ENCODE data around the gene TEX29. TPM values are rescaled to one million over a fixed set of nuclear protein-coding genes. Genes with fewer than 3 reads are reported as not detected.

TEX29 gene
- polyA plus RNA-seq, 1 donor from 2014 or later: not detected

GRCh38 chr13:111370147-111370546 lies 49.7 kb downstream of the TEX29 start:
- Histone ChIP-seq H4K20me1 (ENCODE audit: insufficient read depth) (no peaks in the 10 kb centered on the region), H3K9ac (ENCODE audit: low read length) (no peak overlapping the region), H3K9me3 (ENCODE audit: low read length) (no peaks in the 10 kb centered on the region), H3K79me2 (replicated peaks; ENCODE audit: insufficient read depth, low read length) (no peaks in the 10 kb centered on the region), H3K9me2 (ENCODE audit: insufficient read depth, low read length) (no peaks in the 10 kb centered on the region), H3K27me3 (ENCODE audit: insufficient read depth, low read depth, low read length) (no peaks in the 10 kb centered on the region), H3K4me3 (ENCODE audit: low read length) (no peak overlapping the region), H3K27ac (ENCODE audit: low read length) (peak overlapping the region; percentile 70), H3F3A (ENCODE audit: insufficient read depth, low read length, poor library complexity, severe bottlenecking) (no peaks in the 10 kb centered on the region), H3K36me3 (ENCODE audit: insufficient read depth, low read length) (no peaks in the 10 kb centered on the region), H3K4me2 (ENCODE audit: low read length) (no peak overlapping the region), H2AFZ (ENCODE audit: low read depth, low read length) (no peak overlapping the region)
- TF ChIP-seq EZH2 (IDR thresholded peaks at IDR 0.05; ENCODE audit: borderline replicate concordance, insufficient read depth, low read length, poor library complexity, severe bottlenecking): no peak
- TF ChIP-seq TAF1 (IDR thresholded peaks at IDR 0.05; ENCODE audit: low read depth): no peak
- TF ChIP-seq REST (IDR thresholded peaks at IDR 0.05; ENCODE audit: borderline replicate concordance): no peak
- no peak for TF ChIP-seq CTCF (IDR thresholded peaks at IDR 0.05; ENCODE audit: poor library complexity, severe bottlenecking)
- TF ChIP-seq SMC3 (conservative IDR thresholded peaks at IDR 0.05; ENCODE audit: poor library complexity): no peak
- no peak for TF ChIP-seq POLR2AphosphoS5 (IDR thresholded peaks at IDR 0.05)
- TF ChIP-seq EP300 (conservative IDR thresholded peaks at IDR 0.05; ENCODE audit: poor library complexity, severe bottlenecking): no peak
- no peak for TF ChIP-seq RAD21 (conservative IDR thresholded peaks at IDR 0.05)
- no peak for TF ChIP-seq MXI1 (conservative IDR thresholded peaks at IDR 0.05; ENCODE audit: poor library complexity, severe bottlenecking)

- TF ChIP-seq TAF1 (IDR thresholded peaks at IDR 0.05; ENCODE audit: low read depth) (no peak), EP300 (conservative IDR thresholded peaks at IDR 0.05; ENCODE audit: poor library complexity, severe bottlenecking) (peak; percentile 45), SMC3 (conservative IDR thresholded peaks at IDR 0.05; ENCODE audit: poor library complexity) (peak; percentile 24)
- Histone ChIP-seq H4K20me1 (ENCODE audit: insufficient read depth) (no peaks in the 10 kb centered on the region), H3K4me3 (ENCODE audit: low read length) (peak overlapping the region; percentile 17), H3K27me3 (ENCODE audit: insufficient read depth, low read depth, low read length) (no peaks in the 10 kb centered on the region), H3F3A (ENCODE audit: insufficient read depth, low read length, poor library complexity, severe bottlenecking) (no peaks in the 10 kb centered on the region), H2AFZ (ENCODE audit: low read depth, low read length) (peak overlapping the region; percentile 25), H3K27ac (ENCODE audit: low read length) (peak overlapping the region; percentile 70), H3K9me3 (ENCODE audit: low read length) (no peaks in the 10 kb centered on the region), H3K4me2 (ENCODE audit: low read length) (peak overlapping the region; percentile 41), H3K9me2 (ENCODE audit: insufficient read depth, low read length) (no peaks in the 10 kb centered on the region), H3K79me2 (replicated peaks; ENCODE audit: insufficient read depth, low read length) (no peaks in the 10 kb centered on the region), H3K9ac (ENCODE audit: low read length) (peak overlapping the region; percentile 37), H3K36me3 (ENCODE audit: insufficient read depth, low read length) (no peaks in the 10 kb centered on the region)
These were observed 50.4 kb downstream of the TEX29 start for GRCh38 chr13:111370570-111371535.
